Mesothelial cell of epicardium (in vitro differentiated cells): ENCODE measurements around the gene TYRO3. TPM values are rescaled to one million over a fixed set of nuclear protein-coding genes. Genes with fewer than 3 reads are reported as not detected.

Experiments
- DNase-seq, 2 experiments: peaks; one replicate each; pipeline ENCODE4 v3.0.0; 2021; ENCODE audit warnings: low spot score in 2 of 2; ENCODE audit not compliant: unreplicated experiment in 2 of 2
- H3K27ac Mint-ChIP-seq: 2 replicates; pipeline ENCODE4 v1.8.0; 2021; ENCODE audit warnings: mixed read lengths
- H3K27me3 Mint-ChIP-seq: 2 replicates; pipeline ENCODE4 v1.8.0; 2021; ENCODE audit warnings: low read depth, mixed read lengths
- H3K36me3 Mint-ChIP-seq: 2 replicates; pipeline ENCODE4 v1.8.0; 2021; ENCODE audit warnings: mixed read lengths
- H3K4me1 Mint-ChIP-seq: 2 replicates; pipeline ENCODE4 v1.8.0; 2021; ENCODE audit warnings: mixed read lengths
- H3K4me3 Mint-ChIP-seq: 2 replicates; pipeline ENCODE4 v1.8.0; 2021; ENCODE audit warnings: mild to moderate bottlenecking, moderate library complexity, mixed read lengths
- H3K9me3 Mint-ChIP-seq: 2 replicates; pipeline ENCODE4 v1.8.0; 2021; ENCODE audit warnings: mixed read lengths
- CTCF ChIP-seq: fragments of 200-600 bp; sonication (generic); IDR thresholded peaks from one replicate; pipeline ENCODE4 v1.5.0; 2021; ENCODE audit warnings: antibody characterized with exemption; ENCODE audit not compliant: unreplicated experiment
- total RNA-seq: library from RNA; stranded (reverse); gene quantifications from 3 replicates; pipeline ENCODE4 v1.2.1, GENCODE V29; 2021

TYRO3 gene
- total RNA-seq, 1 donor from 2014 or later = 94.4 TPM

- Mint-ChIP-seq H3K4me1 (peaks cover 3% of the 10 kb centered on the region), H3K27me3 (no peaks in the 10 kb centered on the region), H3K36me3 (peaks cover 1% of the 10 kb centered on the region), H3K4me3 (peak overlapping the region; percentile 99), H3K27ac (no peak overlapping the region), H3K9me3 (no peaks in the 10 kb centered on the region)
- no peak for TF ChIP-seq CTCF
- no peak for DNase-seq
Observed at GRCh38 chr15:41545218-41545617, 13.8 kb upstream of the TYRO3 start.

GRCh38 chr15:41546851-41547786, 11.9 kb upstream of the TYRO3 start:
- no peak for TF ChIP-seq CTCF
- Mint-ChIP-seq H3K36me3 (no peaks in the 10 kb centered on the region), H3K4me1 (peaks cover 3% of the 10 kb centered on the region), H3K27me3 (no peaks in the 10 kb centered on the region), H3K27ac (no peak overlapping the region), H3K9me3 (no peaks in the 10 kb centered on the region), H3K4me3 (no peak overlapping the region)
- no peak for DNase-seq

GRCh38 chr15:41550066-41550775, 8.8 kb upstream of the TYRO3 start:
- no peak for TF ChIP-seq CTCF

GRCh38 chr15:41553731-41554130, 5.3 kb upstream of the TYRO3 start:
- no peak overlapping the region for H3K27ac Mint-ChIP-seq
- H3K9me3 Mint-ChIP-seq = no peaks in the 10 kb centered on the region
- TF ChIP-seq CTCF = no peak
- H3K4me3 Mint-ChIP-seq = no peak overlapping the region
- no peak for DNase-seq
- peaks cover 20% of the 10 kb centered on the region for H3K4me1 Mint-ChIP-seq
- no peaks in the 10 kb centered on the region for H3K27me3 Mint-ChIP-seq
- H3K36me3 Mint-ChIP-seq = no peaks in the 10 kb centered on the region

More at GRCh38 chr15:41550066-41550775, 8.8 kb upstream of the TYRO3 start:
- Mint-ChIP-seq H3K9me3 (no peaks in the 10 kb centered on the region), H3K27me3 (no peaks in the 10 kb centered on the region), H3K36me3 (no peaks in the 10 kb centered on the region), H3K27ac (no peak overlapping the region), H3K4me1 (peaks cover 6% of the 10 kb centered on the region), H3K4me3 (no peak overlapping the region)
- DNase-seq = no peak

GRCh38 chr15:41554343-41554742, 4.7 kb upstream of the TYRO3 start:
- Mint-ChIP-seq H3K4me1 (peaks cover 20% of the 10 kb centered on the region), H3K4me3 (no peak overlapping the region), H3K27ac (no peak overlapping the region), H3K27me3 (no peaks in the 10 kb centered on the region), H3K36me3 (no peaks in the 10 kb centered on the region), H3K9me3 (no peaks in the 10 kb centered on the region)
- no peak for TF ChIP-seq CTCF
- DNase-seq = no peak
